Mammary epithelial cell (primary cell): ENCODE results near the gene COL19A1.

ENCODE experiments used
- CTCF ChIP-seq, 2 donors: IDR thresholded peaks in 1 of 2; conservative IDR thresholded peaks in 1 of 2; 2 replicates each; pipeline ENCODE4 v1.5.1; 2011 to 2012; ENCODE audit warnings: inconsistent platforms in 2 of 2, low read length in 2 of 2, mild to moderate bottlenecking in 2 of 2, control low read depth in 1 of 2, low read depth in 1 of 2; ENCODE audit not compliant: insufficient read depth in 1 of 2; ENCODE audit errors: extremely low read depth in 1 of 2
- EZH2 ChIP-seq: IDR thresholded peaks from 2 replicates; pipeline ENCODE4 v1.6.1; 2012; ENCODE audit warnings: low read length, inconsistent platforms, borderline replicate concordance

- peak; percentile 34 to 41 for TF ChIP-seq CTCF (conservative IDR thresholded peaks at IDR 0.05 in 1 of 2, IDR thresholded peaks at IDR 0.05 in 1 of 2; ENCODE audit: extremely low read depth in 1 of 2, insufficient read depth in 1 of 2, low read depth in 1 of 2, low read length in 2 of 2)
- no peak for TF ChIP-seq EZH2
These were observed 344.1 kb downstream of the COL19A1 start for GRCh38 chr6:70210462-70210861.
